ENCODE results near the gene ITPR2.
"Not testable (repeated sequence)": the region's sequence is repeated elsewhere in the genome, so short reads cannot be mapped to it uniquely, and the experiment has no call there.

ITPR2 gene

DNA sequence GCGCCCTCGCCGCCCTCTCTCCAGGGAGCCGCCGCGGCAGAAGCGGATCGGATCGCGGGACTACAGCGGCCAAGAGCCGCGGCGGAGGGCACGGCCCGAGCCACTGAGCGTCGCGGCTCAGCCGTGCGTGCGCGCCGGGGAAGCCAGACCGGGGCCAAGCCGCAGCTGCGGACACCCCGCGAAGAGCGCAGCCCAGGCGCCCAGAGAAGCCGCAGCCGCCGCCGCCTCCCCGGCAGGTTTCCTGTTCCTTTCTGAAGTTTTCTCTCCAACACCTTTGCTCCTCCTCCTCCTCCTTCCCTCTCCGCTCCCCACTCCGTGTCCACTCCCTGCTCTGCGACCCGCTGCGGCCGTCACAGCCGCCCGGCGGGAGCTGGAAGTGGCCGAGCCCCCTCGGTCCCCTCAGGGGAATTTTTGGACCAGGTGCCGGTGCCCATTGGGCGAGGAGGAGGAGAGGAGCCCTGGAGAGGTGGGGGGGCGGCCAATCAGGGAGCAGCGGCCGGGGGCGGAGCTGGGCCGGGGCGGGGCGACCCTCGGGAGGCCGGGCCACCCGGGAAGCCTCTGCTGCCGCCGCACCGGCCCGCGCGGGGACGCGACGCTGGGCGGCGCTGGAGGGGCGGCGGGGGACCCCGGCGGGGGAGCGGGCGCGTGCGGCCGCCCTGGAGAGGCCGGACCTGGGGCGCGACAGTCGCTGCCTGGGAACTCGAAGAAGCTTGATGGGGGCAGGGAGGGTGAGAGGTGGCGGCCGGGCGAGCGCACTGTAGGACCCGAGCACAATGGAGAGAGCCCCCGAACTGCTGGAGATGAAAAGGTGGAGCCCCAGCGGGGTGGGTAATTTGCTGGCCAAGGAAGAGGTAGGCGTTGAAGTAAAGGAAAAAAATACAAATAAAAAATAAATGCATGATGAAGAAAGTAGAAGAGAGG, at the start of gene ITPR2:
TSS of gene ITPR2 (minus strand) at position 373 of the 921 bp plus-strand sequence. CDS start 413 bp downstream, outside the sequence.
- DNase-seq (ENCODE audit: low spot score), result peak; percentile 91

DNA sequence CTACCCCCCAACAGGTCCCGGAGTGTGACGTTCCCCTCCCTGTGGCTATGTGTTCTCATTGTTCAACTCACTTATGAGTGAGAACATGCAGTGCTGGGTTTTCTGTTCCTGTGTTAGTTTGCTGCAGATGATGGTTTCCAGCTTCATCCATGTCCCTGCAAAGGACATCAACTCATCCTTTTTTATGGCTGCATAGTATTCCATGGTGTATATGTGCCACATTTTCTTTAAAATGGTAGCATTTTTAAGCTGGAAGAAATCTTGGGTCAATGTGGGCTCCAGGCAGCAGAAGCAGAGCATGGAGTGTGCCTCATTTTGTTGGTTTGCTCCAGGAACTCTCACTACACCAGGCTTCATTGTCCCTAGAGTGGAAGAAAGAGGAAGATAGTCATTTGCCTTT, 47.6 kb upstream of the ITPR2 start:
- no peak for DNase-seq (ENCODE audit: low spot score)

DNA sequence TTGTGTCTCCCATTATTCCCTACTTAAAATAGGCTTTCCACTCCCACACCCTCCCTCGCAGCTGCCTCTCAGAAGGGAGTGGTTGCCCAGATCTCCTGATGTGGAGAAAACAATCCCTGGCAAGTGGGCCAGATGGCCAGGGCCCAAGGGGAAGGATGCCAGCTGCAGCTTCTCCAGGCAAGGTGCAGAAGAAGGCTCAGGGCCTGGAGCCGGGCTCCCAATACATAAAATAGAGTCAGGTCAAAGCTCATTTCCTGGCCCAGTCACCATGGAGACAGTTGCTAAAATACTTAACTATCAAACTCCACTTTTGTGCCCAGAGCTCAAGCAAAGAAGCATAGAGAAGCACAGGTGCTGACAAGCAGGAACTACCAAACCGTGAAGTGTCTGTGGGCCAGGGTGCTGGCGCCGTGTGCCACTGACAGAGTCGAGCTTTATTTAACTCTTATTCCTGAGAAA, 45.7 kb upstream of the ITPR2 start:
- peak; percentile 65 for DNase-seq (ENCODE audit: low spot score)

DNA sequence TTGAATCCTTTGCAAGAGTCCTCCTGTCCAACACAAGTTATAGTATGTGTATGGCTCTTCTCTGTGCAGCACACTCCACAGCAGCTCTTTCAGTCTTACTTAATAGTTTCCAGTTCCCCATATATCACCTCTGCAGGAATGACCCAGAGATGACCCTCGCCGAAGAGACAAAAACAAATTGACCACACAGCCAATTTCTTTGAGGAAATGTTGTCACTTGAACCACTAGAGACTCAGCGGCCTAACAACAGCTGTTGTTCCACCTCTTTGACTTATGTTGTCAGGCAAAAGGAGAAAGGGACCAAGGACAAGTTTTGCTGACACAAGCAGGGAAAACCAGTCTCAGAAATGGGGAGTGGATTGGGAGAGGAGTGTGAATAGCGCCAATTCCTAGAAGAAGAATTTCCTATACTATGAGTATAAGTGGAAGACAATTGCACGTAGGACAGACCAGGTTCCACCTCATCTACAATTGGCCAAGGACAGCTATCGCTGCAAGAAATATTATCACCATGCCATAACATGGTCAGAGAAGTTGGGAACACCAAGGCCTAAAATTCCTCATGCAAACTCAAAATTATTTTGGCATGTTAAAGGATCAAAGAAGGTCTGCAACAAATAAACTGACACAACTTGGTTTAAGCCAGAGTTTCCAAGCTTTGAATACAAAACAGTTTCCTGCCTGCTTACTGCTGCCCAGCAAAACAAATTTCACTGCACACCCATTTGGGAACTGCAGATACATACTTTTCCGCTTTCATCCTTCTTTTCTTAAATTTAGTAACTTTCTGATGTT, 41.7 kb upstream of the ITPR2 start:
- no peak for DNase-seq (ENCODE audit: low spot score)

DNA sequence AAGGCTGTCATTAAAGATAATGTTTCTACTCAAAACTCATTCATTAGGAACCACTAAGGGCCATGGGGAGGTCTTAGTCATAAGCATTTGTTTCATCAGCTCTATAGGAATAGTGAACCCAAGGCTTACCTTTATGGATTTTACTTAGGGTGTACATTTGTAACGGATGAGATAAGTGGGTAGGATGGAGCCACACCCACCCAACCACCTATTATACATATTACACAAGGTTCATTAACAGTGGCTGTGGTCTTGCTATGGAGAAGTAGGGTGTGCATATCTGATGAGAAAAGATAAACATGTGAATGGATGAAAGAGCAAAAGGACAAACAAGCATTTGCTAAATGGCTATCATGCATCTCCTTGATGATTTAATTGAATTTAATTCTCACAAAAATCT, 39.6 kb upstream of the ITPR2 start:
- no peak for DNase-seq (ENCODE audit: low spot score)

DNA sequence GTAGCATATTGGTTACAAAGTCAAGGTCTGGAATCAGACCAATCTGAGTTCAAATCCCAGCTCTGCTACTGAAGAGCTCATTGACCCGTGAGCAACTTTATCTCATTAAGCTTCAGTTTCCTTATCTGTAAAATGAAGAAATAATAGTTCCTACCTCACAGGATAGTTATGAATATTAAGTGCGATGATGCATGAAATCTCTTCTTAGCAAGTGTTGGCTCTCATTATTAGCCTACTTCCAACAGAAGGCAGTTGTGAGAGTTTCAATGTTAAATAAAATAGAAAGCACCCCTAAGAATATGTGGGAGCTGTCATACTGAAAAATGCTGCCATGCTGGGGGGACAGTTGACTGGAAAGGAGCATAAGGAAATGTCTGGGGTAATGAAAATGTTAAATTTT, 39.0 kb upstream of the ITPR2 start:
- DNase-seq (ENCODE audit: low spot score), result no peak

- DNase-seq (ENCODE audit: low spot score), result peak; percentile 12
Measured at GRCh38 chr12:26870491-26871419, 37.8 kb upstream of the ITPR2 start.

- DNase-seq (ENCODE audit: low spot score), result no peak
Measured at GRCh38 chr12:26869908-26870459, 37.0 kb upstream of the ITPR2 start.

DNA sequence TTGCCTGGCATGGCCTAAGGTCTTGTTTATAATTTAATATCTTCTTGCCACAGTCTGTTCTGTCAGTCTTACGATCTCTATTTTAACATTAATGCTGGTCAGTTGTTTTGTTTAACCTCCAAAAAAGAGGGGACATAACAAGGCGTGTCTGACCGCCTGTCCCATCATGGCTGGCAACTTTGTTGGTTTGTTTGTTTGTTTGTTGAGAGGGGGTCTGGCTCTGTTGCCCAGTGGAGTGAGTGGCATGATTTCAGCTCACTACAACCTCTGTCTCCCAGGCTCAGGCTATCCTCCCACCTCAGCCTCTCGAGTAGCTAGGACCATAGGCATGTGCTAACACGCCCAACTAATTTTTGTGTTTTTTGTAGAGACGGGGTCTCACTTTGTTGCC, 36.1 kb upstream of the ITPR2 start:
- DNase-seq (ENCODE audit: low spot score), result no peak

- DNase-seq (ENCODE audit: low spot score), result no peak
Measured at GRCh38 chr12:26868447-26869103, 35.6 kb upstream of the ITPR2 start.

- DNase-seq (ENCODE audit: low spot score), result no peak
Measured at GRCh38 chr12:26867080-26867479, 34.1 kb upstream of the ITPR2 start.

DNA sequence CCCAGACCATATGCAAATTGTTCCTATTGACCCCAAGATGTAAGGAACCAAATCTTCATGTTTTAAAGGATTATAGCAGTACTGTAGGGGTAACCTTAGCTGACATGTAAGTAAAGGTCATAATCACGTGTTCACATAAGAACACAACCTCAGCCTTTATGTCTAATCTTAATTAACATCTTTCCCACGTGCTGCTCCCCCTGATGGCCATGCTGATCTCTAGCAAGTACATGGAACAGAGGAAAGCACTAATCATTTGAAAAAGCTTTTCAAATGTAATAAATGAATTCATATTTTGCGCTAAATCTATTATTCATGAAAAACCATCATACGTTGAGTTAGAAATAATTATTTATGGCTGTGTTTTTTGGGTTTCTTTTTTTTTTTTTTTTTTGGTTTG, 30.5 kb upstream of the ITPR2 start:
- no peak for DNase-seq (ENCODE audit: low spot score)

GRCh38 chr12:26862787-26863186, 29.8 kb upstream of the ITPR2 start:
- DNase-seq (ENCODE audit: low spot score), result not testable (repeated sequence)

DNA sequence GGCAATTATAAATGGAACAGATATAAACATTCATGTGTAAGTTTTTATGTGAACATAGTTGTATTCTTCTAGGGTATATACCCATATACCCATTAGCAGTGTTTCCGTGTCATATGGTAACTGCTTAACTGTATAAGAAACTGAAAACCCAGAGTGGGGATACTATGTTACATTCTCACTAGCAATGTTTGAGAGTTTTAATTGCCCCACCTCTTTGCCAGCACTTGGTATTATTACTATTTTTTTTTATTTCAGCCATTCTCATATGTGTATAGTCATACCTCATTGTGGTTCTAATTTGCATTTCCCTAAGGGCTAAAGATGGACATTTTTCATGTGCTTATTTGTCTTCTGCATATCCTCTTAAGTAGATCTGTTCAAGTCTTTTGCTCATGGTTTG, 28.7 kb upstream of the ITPR2 start:
- DNase-seq (ENCODE audit: low spot score), result no peak

DNA sequence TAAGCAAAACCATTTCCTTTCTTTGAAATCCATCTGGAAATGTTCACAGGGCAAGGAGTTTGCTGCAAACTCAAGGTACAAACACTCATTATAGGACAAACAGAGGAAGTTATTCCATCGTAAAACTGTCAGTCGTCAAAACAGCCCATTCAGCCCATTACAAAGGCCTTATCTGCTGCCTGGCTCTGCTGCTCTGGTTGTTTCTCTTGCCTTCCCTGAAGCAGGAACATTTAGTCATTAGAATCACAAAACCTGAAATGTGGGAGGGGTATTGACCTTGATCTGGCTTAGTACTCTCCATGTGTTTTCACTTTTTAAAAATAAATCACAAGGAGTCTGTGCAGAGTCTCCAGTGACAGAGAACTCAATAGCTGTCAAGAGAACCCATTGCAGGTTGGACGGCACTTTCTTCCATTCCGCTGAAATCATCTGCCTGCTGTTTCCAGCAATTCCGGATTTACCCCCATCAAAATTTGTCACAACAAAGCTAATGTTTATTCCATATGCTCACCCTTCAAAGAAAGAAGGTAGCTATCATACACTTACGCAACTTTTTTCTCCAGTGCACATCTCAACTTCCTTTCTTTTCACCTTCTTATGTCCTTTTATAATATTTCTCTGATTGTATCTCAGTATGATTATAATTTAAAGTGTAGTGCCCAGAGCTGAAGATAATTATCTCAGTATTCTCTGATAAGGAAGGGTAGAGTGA, 24.6 kb upstream of the ITPR2 start:
- DNase-seq (ENCODE audit: low spot score), result no peak

DNA sequence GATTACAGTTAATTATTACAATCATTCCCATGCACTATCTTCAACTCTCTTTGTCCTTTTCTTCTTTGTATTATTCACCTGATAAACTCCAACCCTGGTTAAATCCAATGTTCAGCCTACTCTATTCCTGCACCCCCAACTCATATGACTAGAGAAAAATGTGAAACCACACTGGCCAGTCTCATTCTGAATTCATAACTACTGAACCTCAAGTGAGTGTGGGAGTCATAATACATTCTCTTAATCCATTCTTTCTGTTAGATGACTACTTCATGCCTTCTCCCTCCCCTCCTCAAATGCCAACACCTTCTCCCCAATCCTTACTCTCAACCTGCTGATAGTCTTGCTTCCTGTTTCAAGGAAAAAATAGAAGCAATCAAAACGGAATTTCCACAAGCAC, 22.3 kb upstream of the ITPR2 start:
- no peak for DNase-seq (ENCODE audit: low spot score)

DNA sequence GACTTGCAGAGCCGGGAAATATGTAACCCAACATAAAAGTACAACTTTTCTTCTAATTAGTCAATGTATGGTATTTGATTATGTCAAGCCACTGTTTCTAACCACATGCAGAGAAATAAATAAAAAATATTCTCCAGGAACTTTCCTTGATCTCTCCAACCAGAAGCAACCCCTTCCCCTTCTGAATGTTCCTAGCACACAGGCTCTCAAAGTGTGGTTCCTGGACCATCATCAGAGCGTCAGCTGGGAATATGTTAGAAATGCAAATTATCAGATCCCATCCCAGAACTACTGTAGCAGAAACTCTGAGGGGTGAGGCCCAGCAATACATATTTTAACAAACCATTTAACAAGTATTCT, 21.0 kb upstream of the ITPR2 start:
- DNase-seq (ENCODE audit: low spot score), result no peak

DNA sequence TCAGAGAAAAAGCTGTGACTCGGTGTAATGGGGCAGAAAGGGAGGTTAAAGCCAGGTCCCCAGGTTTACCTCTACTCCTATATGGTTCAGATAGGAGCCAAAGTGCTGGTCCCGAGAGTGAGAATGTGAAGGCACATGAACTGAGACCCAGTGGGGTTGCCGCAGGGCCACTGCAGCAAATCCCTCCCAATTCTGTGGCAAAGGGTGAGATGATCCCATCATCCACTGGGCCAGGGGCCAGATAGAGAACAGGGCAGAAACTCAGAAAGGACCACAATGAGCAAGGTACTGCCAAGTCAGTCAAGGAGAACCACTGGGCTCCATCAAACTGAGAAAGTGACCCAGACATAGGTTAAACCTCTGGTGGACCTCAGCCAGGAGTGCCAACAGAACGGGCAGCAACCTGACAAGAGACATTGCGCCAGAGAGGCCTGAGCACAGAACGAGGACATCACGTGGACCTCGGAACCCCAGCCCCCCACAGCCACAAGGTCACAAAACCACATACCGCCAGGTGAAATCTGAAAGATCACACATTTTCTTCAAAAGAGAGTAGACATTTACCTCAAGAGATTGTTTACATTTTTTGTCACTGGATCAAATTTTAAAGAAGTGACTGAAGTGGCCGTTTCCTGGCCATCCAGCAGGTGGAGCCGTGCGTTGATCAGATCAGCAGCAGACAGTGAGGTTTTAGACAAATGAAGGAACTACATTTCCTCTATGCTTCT, 20.5 kb upstream of the ITPR2 start:
- DNase-seq (ENCODE audit: low spot score), result peak; percentile 58

- no peak for DNase-seq (ENCODE audit: low spot score)
Measured at GRCh38 chr12:26851031-26851809, 18.2 kb upstream of the ITPR2 start.

Measured in putamen (tissue), 1 donor.